NCI-H510A (cell line): ENCODE data around the gene UTP11.

Experiments used
- DNase-seq: peaks from one replicate; lab custom pipeline; 2025; lab: John Stamatoyannopoulos, UW

UTP11 gene

GRCh38 chr1:38071312-38072256 lies 59.0 kb downstream of the UTP11 start:
- DNase-seq: no peak

DNA sequence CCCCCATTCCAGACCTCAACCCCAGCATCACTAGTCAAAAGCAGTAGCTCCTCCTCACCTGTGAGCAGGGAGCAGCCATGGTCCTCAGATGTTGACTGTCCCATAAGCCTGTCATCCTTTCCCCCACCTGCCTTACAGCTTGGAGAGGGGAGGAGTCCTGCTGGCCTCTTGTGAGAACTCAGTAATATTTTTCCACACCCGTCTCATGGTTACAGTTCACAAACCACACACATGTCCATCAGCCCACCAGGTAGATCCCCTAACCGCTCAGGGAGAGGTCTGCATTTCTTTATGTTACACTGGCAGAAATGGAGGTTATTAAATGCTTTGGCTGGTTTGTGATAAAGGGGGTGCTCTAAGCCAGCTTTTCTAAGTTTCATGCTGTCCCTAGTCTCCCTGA lies 60.3 kb downstream of the UTP11 start:
- no peak for DNase-seq

DNA sequence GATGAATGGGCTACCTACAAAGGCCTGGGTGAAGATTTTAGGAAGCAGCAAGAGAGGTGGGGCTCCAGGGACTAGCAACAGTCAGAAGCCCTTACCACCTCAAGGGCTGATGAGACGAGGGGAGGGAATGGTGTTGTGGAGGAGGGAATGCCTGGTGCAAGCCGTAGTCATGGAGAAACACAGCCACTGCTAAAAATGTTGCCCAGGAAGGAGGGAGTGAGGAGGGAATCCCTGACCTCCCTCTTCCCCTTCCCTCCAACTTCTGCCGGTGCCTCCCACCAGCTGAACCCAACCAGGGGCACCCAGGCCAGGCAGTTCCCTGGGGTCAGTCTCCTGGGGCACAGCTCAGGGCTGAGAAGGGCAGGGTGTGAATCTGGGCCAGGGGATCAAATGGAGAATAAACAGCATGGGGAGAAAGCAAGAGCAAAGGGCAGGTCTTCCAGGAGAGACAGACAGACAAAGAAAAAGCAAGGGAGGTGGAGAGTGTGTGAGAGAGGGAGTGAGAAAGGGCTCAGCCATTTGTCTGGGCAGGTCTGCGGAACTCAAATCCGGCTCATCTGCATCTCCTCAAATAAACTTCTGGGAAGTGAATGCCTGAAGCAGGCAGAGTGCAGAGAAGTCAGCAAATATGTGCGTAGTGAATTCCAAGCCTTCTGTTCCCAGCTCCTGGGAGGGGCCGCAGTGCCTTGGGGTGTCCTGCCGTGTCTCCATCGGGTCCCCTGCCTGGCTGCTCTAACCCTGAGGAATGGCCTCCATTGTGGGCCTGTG lies 61.2 kb downstream of the UTP11 start:
- no peak for DNase-seq

DNA sequence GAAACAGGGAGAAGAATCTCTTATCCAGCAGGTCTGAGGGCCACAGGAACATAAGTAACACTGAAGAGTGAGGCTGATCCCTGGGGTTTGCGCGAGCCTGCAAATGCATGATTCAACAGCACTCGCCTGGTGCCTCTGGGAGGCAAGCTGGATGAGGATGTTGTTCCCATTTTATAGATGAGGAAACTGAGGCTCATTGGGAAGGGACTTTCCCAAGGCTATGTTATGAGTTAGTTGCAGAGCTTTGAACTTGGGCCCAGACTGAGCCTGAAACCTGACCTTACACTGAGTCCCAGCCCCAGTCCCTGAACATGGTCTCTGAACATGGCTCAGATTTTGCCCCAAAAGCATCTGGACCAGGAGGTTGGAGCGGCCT lies 61.8 kb downstream of the UTP11 start:
- no peak for DNase-seq
